Keratinocyte (primary cell): ENCODE data around the gene GPR107. TPM values are rescaled to one million over a fixed set of nuclear protein-coding genes. Genes with fewer than 3 reads are reported as not detected.

Experiments
- DNase-seq: peaks from one replicate; pipeline ENCODE4 v3.0.0-alpha.2; 2011; ENCODE audit warnings: low read depth, missing footprints, low spot score
- FAIRE-seq: peaks from 2 replicates; lab custom pipeline; 2011; peaks lifted over from hg19 to GRCh38; lab: Jason Lieb, UNC
- H2AFZ ChIP-seq: 2 replicates; pipeline ENCODE4 v1.6.0; 2012; ENCODE audit warnings: low read length, control low read depth, inconsistent platforms; ENCODE audit not compliant: control insufficient read depth
- H3K27ac ChIP-seq: 2 replicates; pipeline ENCODE4 v1.5.1; 2011; ENCODE audit warnings: low read length; ENCODE audit not compliant: control insufficient read depth, insufficient read depth
- H3K27me3 ChIP-seq: 3 replicates; pipeline ENCODE4 v1.6.0; 2011; ENCODE audit warnings: low read length; ENCODE audit not compliant: control insufficient read depth, insufficient read depth; ENCODE audit errors: extremely low read depth
- H3K36me3 ChIP-seq, 2 experiments: 2 replicates in 1 of 2; 3 replicates in 1 of 2; pipeline ENCODE4 v1.5.1; 2011; ENCODE audit warnings: low read length in 2 of 2, mild to moderate bottlenecking in 1 of 2; ENCODE audit not compliant: control insufficient read depth in 2 of 2, insufficient read depth in 2 of 2; ENCODE audit errors: extremely low read depth in 1 of 2
- H3K4me1 ChIP-seq: 3 replicates; pipeline ENCODE4 v1.5.1; 2011; ENCODE audit warnings: low read length; ENCODE audit not compliant: control insufficient read depth, insufficient read depth; ENCODE audit errors: extremely low read depth
- H3K4me2 ChIP-seq: 3 replicates; pipeline ENCODE4 v1.6.0; 2011; ENCODE audit warnings: low read depth, low read length; ENCODE audit not compliant: control insufficient read depth, insufficient read depth; ENCODE audit errors: extremely low read depth
- H3K4me3 ChIP-seq, 3 experiments: fragments of 200-600 bp in 1 of 3; sonication (generic) in 1 of 3; 2 replicates in 2 of 3; 3 replicates in 1 of 3; pipeline ENCODE4 v1.5.1; 2011 to 2016; ENCODE audit warnings: low read length in 3 of 3, mild to moderate bottlenecking in 3 of 3, control low read depth in 2 of 3, inconsistent platforms in 1 of 3, low read depth in 1 of 3, mixed read lengths in 1 of 3, mixed run types in 1 of 3, moderate library complexity in 1 of 3; ENCODE audit not compliant: control insufficient read depth in 2 of 3, insufficient read depth in 2 of 3; ENCODE audit errors: extremely low read depth in 1 of 3
- H3K79me2 ChIP-seq: 2 replicates; pipeline ENCODE4 v1.6.0; 2012; ENCODE audit warnings: low read length; ENCODE audit not compliant: control insufficient read depth, insufficient read depth
- H3K9ac ChIP-seq: 3 replicates; pipeline ENCODE4 v1.6.0; 2011; ENCODE audit warnings: low read length; ENCODE audit not compliant: control insufficient read depth, insufficient read depth; ENCODE audit errors: extremely low read depth
- H3K9me1 ChIP-seq: 3 replicates; pipeline ENCODE4 v1.6.0; 2011; ENCODE audit warnings: low read length; ENCODE audit not compliant: control insufficient read depth, insufficient read depth; ENCODE audit errors: extremely low read depth
- H3K9me3 ChIP-seq: 2 replicates; pipeline ENCODE4 v1.5.1; 2012; ENCODE audit warnings: low read depth, low read length; ENCODE audit not compliant: control insufficient read depth
- H4K20me1 ChIP-seq: 3 replicates; pipeline ENCODE4 v1.6.0; 2011; ENCODE audit warnings: low read length; ENCODE audit not compliant: control insufficient read depth, insufficient read depth; ENCODE audit errors: extremely low read depth
- EZH2 ChIP-seq: IDR thresholded peaks from one replicate; pipeline ENCODE4 v1.6.1; 2012; ENCODE audit warnings: inconsistent platforms, mild to moderate bottlenecking, low read length, moderate library complexity
- dilution Hi-C: fragments of 300-500 bp; cut with MboI; formaldehyde crosslinking; loops from one replicate; pipeline ENCODE4 v1.7.0; 2020; ENCODE audit warnings: low sequenced_read_pairs; ENCODE audit not compliant: extremely low pct_ligation_motif_present
- polyA plus RNA-seq, 5 experiments: library from polyadenylated mRNA; depleted of rRNA in 3 of 5; stranded (reverse) in 3 of 5; stranded (forward) in 1 of 5; unstranded in 1 of 5; fragments of >200 nt; gene quantifications; 1 replicate in 1 of 5; 2 replicates in 3 of 5; 3 replicates in 1 of 5; pipeline versions ENCODE4 v1.2.1 to v1.2.3, GENCODE V29; 2011 to 2012; ENCODE audit warnings: missing spikeins in 2 of 5, low read depth in 1 of 5, low replicate concordance in 1 of 5
- TF ChIP-seq, protein P1 (sequence below), 3 experiments: IDR thresholded peaks in 1 of 3; conservative IDR thresholded peaks in 1 of 3; optimal IDR thresholded peaks in 1 of 3; 2 replicates in 2 of 3; 3 replicates in 1 of 3; pipeline versions ENCODE3 to v1.5.1; 2011; ENCODE audit warnings: low read length in 3 of 3, mild to moderate bottlenecking in 3 of 3, moderate library complexity in 2 of 3, control low read depth in 1 of 3, inconsistent platforms in 1 of 3; ENCODE audit not compliant: insufficient read depth in 2 of 3; ENCODE audit errors: extremely low read depth in 1 of 3

The GPR107 gene
- polyA plus RNA-seq, 1 donor (not counting 4 experiments of a cell fraction or from before 2014, with no cell fraction given) = 27.3 TPM

DNA sequence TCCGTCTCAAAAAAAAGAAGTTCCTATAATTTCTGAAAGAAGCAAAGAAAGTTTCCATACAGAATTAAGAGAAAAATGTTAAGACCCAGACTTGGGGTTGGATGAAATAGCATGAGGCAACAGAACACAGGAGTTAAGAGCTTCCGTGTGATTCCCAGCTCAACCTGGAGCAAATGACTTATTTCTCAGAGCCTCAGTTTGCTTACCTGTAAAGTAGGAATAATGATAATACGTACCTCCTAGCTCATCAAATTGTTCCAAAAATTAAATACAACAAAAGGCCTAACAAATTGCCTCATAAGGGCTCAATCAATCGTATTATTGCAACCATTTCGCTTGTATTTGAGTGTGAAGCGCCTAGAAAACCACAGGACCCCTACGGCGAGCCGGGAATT, 600 bp upstream of the GPR107 start:
- Histone ChIP-seq H3K9me1 (no peaks in the 10 kb centered on the region), H3K9me3 (no peaks in the 10 kb centered on the region), H3K79me2 (peaks cover 39% of the 10 kb centered on the region), H3K4me1 (peaks cover 23% of the 10 kb centered on the region), H3K36me3 (no peaks in the 10 kb centered on the region), H3K27me3 (no peaks in the 10 kb centered on the region), H3K4me2 (peak overlapping the region; percentile 97), H3K4me3 (peak overlapping the region; percentile 61 to 97 (median 90)), H3K9ac (peak overlapping the region; percentile 93), H3K27ac (peak overlapping the region; percentile 87), H4K20me1 (no peaks in the 10 kb centered on the region), H2AFZ (peak overlapping the region; percentile 91)
- TF ChIP-seq, protein P1, sequence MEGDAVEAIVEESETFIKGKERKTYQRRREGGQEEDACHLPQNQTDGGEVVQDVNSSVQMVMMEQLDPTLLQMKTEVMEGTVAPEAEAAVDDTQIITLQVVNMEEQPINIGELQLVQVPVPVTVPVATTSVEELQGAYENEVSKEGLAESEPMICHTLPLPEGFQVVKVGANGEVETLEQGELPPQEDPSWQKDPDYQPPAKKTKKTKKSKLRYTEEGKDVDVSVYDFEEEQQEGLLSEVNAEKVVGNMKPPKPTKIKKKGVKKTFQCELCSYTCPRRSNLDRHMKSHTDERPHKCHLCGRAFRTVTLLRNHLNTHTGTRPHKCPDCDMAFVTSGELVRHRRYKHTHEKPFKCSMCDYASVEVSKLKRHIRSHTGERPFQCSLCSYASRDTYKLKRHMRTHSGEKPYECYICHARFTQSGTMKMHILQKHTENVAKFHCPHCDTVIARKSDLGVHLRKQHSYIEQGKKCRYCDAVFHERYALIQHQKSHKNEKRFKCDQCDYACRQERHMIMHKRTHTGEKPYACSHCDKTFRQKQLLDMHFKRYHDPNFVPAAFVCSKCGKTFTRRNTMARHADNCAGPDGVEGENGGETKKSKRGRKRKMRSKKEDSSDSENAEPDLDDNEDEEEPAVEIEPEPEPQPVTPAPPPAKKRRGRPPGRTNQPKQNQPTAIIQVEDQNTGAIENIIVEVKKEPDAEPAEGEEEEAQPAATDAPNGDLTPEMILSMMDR (optimal IDR thresholded peaks at IDR 0.05 in 1 of 3, IDR thresholded peaks at IDR 0.05 in 1 of 3, conservative IDR thresholded peaks at IDR 0.05 in 1 of 3; ENCODE audit: extremely low read depth in 1 of 3, insufficient read depth in 2 of 3, low read length in 3 of 3) = no peak
- TF ChIP-seq EZH2 = no peak
- no peak for FAIRE-seq
- no peak for DNase-seq
- dilution Hi-C loops = no loop called here

DNA sequence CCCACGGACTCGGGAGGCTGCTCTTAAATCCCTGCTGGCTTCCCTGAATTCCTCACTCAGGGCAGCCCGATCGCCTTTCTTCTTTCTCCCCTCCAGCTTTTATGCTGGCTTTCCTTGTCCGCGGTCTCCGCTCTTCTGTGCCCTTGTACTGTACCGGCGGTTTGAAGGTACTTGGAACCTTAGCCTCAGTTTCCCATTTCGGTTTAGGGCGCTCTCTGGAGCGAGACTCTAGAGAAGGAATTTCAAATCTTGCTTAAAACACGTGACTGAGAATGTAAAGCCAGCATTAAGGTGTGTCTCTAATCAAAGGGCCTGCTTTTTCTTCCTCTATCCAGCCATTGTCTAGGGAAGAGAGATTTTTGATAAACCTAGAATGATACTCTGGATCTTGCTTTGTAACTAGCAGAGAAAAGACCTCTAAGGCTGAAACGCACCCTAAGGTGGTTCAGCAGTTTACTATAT, 650 bp downstream of the GPR107 start:
- FAIRE-seq (no peak), DNase-seq (no peak)
- dilution Hi-C loops = no loop called here
- Histone ChIP-seq H3K27ac (peak overlapping the region; percentile 87), H3K4me2 (peak overlapping the region; percentile 93), H3K36me3 (no peaks in the 10 kb centered on the region), H2AFZ (peak overlapping the region; percentile 91), H3K9me3 (no peaks in the 10 kb centered on the region), H3K4me3 (peak overlapping the region; percentile 61 to 97 (median 90)), H3K79me2 (peaks cover 51% of the 10 kb centered on the region), H3K9me1 (no peaks in the 10 kb centered on the region), H3K27me3 (no peaks in the 10 kb centered on the region), H3K4me1 (peaks cover 23% of the 10 kb centered on the region), H3K9ac (peak overlapping the region; percentile 93), H4K20me1 (no peaks in the 10 kb centered on the region)
- TF ChIP-seq, protein P1 (optimal IDR thresholded peaks at IDR 0.05 in 1 of 3, IDR thresholded peaks at IDR 0.05 in 1 of 3, conservative IDR thresholded peaks at IDR 0.05 in 1 of 3; ENCODE audit: extremely low read depth in 1 of 3, insufficient read depth in 2 of 3, low read length in 3 of 3) = no peak
- TF ChIP-seq EZH2 = no peak
